Mesenchymal stem cell (in vitro differentiated cells and primary cell): Measurements from ENCODE around the gene PNMA8C.
A peak's percentile ranks its signal among the peaks of the same experiment; 100 is the strongest.
"Not testable (repeated sequence)": the region's sequence is repeated elsewhere in the genome, so short reads cannot be mapped to it uniquely, and the experiment has no call there.

Experiments used
- DNase-seq: peaks from one replicate; pipeline ENCODE4 v3.0.0-alpha.2; 2013
- H2AFZ ChIP-seq: one replicate; pipeline ENCODE4 v1.6.1; 2013; ENCODE audit warnings: low read depth, mild to moderate bottlenecking, control low read depth, inconsistent platforms, low read length, moderate library complexity
- H2AK5ac ChIP-seq: 2 replicates; pipeline ENCODE4 v1.6.1; 2013; ENCODE audit warnings: low read length, moderate library complexity, mild to moderate bottlenecking, inconsistent platforms; ENCODE audit not compliant: severe bottlenecking
- H2BK120ac ChIP-seq: one replicate; pipeline ENCODE4 v1.6.1; 2013; ENCODE audit warnings: low read depth, mild to moderate bottlenecking, inconsistent platforms, low read length, moderate library complexity
- H2BK12ac ChIP-seq, 2 experiments: one replicate each; pipeline ENCODE4 v1.6.1; 2013; ENCODE audit warnings: inconsistent platforms in 2 of 2, low read length in 2 of 2, mild to moderate bottlenecking in 2 of 2, moderate library complexity in 2 of 2, control low read depth in 1 of 2
- H2BK15ac ChIP-seq: one replicate; pipeline ENCODE4 v1.6.1; 2013; ENCODE audit warnings: mild to moderate bottlenecking, low read depth, inconsistent platforms; ENCODE audit not compliant: poor library complexity, severe bottlenecking
- H2BK5ac ChIP-seq: 2 replicates; pipeline ENCODE4 v1.6.1; 2013; ENCODE audit warnings: low read depth, mild to moderate bottlenecking, low read length, control low read depth, inconsistent platforms; ENCODE audit not compliant: poor library complexity, severe bottlenecking
- H3K14ac ChIP-seq, 2 experiments: one replicate each; pipeline ENCODE4 v1.6.1; 2013; ENCODE audit warnings: inconsistent platforms in 2 of 2, low read length in 2 of 2, control low read depth in 1 of 2, mild to moderate bottlenecking in 1 of 2, moderate library complexity in 1 of 2
- H3K18ac ChIP-seq, 2 experiments: one replicate each; pipeline ENCODE4 v1.6.1; 2013; ENCODE audit warnings: inconsistent platforms in 2 of 2, low read length in 2 of 2, control low read depth in 1 of 2, low read depth in 1 of 2, mild to moderate bottlenecking in 1 of 2
- H3K23ac ChIP-seq, 2 experiments: one replicate each; pipeline ENCODE4 v1.6.1; 2013; ENCODE audit warnings: inconsistent platforms in 2 of 2, low read length in 2 of 2, mild to moderate bottlenecking in 2 of 2, moderate library complexity in 2 of 2, control low read depth in 1 of 2
- H3K27ac ChIP-seq: 2 replicates; pipeline ENCODE4 v1.5.1; 2013; ENCODE audit warnings: mild to moderate bottlenecking, moderate library complexity, low read length, control low read depth, inconsistent platforms; ENCODE audit not compliant: poor library complexity, severe bottlenecking
- H3K27me3 ChIP-seq, 2 experiments: 2 replicates each; pipeline versions ENCODE4 v1.6.1 to v1.7.0; 2013; ENCODE audit warnings: low read length in 2 of 2, mild to moderate bottlenecking in 2 of 2, moderate library complexity in 2 of 2, control low read depth in 1 of 2, inconsistent platforms in 1 of 2; ENCODE audit not compliant: control insufficient read depth in 1 of 2, insufficient read depth in 1 of 2
- H3K36me3 ChIP-seq, 2 experiments: 2 replicates each; pipeline versions ENCODE4 v1.6.1 to v1.7.0; 2013; ENCODE audit warnings: low read length in 2 of 2, control low read depth in 1 of 2, inconsistent platforms in 1 of 2, low read depth in 1 of 2, mild to moderate bottlenecking in 1 of 2; ENCODE audit not compliant: insufficient read depth in 2 of 2, control insufficient read depth in 1 of 2
- H3K4ac ChIP-seq, 2 experiments: one replicate each; pipeline ENCODE4 v1.6.1; 2013; ENCODE audit warnings: inconsistent platforms in 2 of 2, low read length in 2 of 2, mild to moderate bottlenecking in 2 of 2, moderate library complexity in 2 of 2, control low read depth in 1 of 2, low read depth in 1 of 2
- H3K4me1 ChIP-seq: 2 replicates; pipeline ENCODE4 v1.6.1; 2013; ENCODE audit warnings: low read depth, low read length, control low read depth; ENCODE audit not compliant: control insufficient read depth, insufficient read depth
- H3K4me2 ChIP-seq: 2 replicates; pipeline ENCODE4 v1.6.1; 2013; ENCODE audit warnings: low read length, mild to moderate bottlenecking, inconsistent platforms; ENCODE audit not compliant: poor library complexity, severe bottlenecking
- H3K4me3 ChIP-seq, 2 experiments: 2 replicates each; pipeline versions ENCODE4 v1.5.1 to v1.7.0; 2013; ENCODE audit warnings: low read length in 2 of 2, mild to moderate bottlenecking in 2 of 2, control low read depth in 1 of 2, low read depth in 1 of 2; ENCODE audit not compliant: insufficient read depth in 1 of 2
- H3K79me1 ChIP-seq: replicated peaks from 2 replicates; pipeline ENCODE4 v1.6.1; 2013; ENCODE audit warnings: mild to moderate bottlenecking, control low read depth, low read length, inconsistent platforms; ENCODE audit not compliant: poor library complexity, severe bottlenecking
- H3K9ac ChIP-seq: 2 replicates; pipeline ENCODE4 v1.7.0; 2013; ENCODE audit warnings: mild to moderate bottlenecking, low read length, moderate library complexity
- H3K9me3 ChIP-seq: 2 replicates; pipeline ENCODE4 v1.7.0; 2013; ENCODE audit warnings: mild to moderate bottlenecking, low read length; ENCODE audit not compliant: control insufficient read depth
- H4K8ac ChIP-seq: one replicate; pipeline ENCODE4 v1.6.1; 2013; ENCODE audit warnings: inconsistent platforms, mild to moderate bottlenecking, low read length, moderate library complexity
- H4K91ac ChIP-seq: one replicate; pipeline ENCODE4 v1.6.1; 2013; ENCODE audit warnings: mild to moderate bottlenecking, low read length, inconsistent platforms
- WGBS: methylation state at CpG from one replicate; pipeline ENCODE4 v1.1.7; 2013; ENCODE audit warnings: mixed read lengths; 5-methylcytosine and 5-hydroxymethylcytosine counted together

PNMA8C gene

DNA sequence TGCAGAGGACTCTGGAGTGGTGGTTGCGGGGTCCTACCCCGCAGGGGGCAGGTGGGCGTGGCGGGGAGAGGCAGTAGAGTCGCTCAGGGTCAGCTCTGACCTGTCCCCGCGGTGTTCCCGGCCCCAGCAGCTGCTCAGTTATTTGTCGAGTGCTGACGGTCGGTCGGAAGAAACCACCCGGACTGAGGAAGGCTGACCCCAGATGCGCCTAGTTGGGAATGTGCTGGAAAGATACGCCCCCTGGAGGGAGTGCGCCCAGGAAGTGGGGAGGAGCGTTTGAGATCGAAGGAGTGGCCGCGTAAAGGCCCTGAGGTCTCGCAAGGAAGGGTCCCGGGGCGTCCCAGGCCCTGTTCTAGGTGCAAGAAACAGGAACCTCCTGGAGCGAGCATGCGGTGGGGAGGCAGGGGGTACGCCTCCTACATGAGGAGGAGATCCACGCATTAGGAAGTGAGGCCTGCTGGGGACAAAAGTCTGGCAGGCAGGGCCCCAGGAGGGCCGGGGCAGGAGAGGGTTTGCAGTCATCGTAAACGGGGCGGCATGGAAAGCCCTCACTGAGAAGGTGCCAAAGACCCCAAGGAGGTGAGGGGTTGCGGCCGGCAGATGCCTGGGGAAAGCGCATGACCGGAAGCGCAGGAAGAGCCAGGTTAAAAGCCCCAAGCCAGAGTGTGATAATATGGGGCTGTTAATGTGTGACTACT is 24.5 kb downstream of the PNMA8C start:
- peaks cover 2% of the 10 kb centered on the region for H3K79me1 ChIP-seq
- peak overlapping the region; percentile 9 to 68 for H2BK12ac ChIP-seq
- no peaks in the 10 kb centered on the region for H3K9me3 ChIP-seq
- H3K4me3 ChIP-seq, result peak overlapping the region; percentile 49 to 77
- H2AK5ac ChIP-seq, result no peak overlapping the region
- H2BK120ac ChIP-seq, result peak overlapping the region; percentile 65
- peak overlapping the region; percentile 7 for H2AFZ ChIP-seq
- H4K8ac ChIP-seq, result peak overlapping the region; percentile 95
- peak overlapping the region in 1 of 2 experiments; percentile 48 for H3K23ac ChIP-seq
- peak overlapping the region; percentile 77 for H3K9ac ChIP-seq
- no peaks in the 10 kb centered on the region for H3K36me3 ChIP-seq
- WGBS, result 5% methylated on average over 36 of the region's 36 CpGs
- H2BK15ac ChIP-seq, result no peak overlapping the region
- H4K91ac ChIP-seq, result peak overlapping the region; percentile 48
- peak overlapping the region; percentile 84 for H3K4me2 ChIP-seq
- DNase-seq, result peak; percentile 74
- H3K14ac ChIP-seq, result peak overlapping the region in 1 of 2 experiments; percentile 86
- peak overlapping the region; percentile 64 for H3K27ac ChIP-seq
- peak overlapping the region; percentile 65 to 67 for H3K18ac ChIP-seq
- peaks cover 24% of the 10 kb centered on the region for H3K4me1 ChIP-seq
- no peak overlapping the region for H2BK5ac ChIP-seq
- H3K27me3 ChIP-seq, result peaks cover 0 to 26% of the 10 kb centered on the region in 2 experiments
- peak overlapping the region in 1 of 2 experiments; percentile 88 for H3K4ac ChIP-seq

DNA sequence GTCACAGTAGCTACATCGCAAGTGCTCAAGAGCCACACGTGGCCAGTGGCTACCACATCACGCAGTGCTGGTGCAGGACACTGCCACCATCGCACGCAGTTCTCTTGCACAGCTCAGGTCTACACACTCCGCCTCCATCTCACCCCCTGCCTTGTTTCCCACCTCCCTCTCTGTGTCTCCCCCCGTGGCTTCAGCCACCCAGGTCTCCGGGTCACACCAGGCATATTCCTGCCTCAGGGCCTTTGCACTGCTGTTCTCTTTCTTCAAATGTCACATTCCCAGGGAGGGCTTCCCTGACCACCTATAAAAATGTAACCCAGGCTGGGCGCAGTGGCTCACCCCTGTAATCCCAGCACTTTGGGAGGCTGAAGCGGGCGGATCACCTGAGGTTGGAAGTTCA is 26.0 kb downstream of the PNMA8C start:
- no peak overlapping the region for H3K14ac ChIP-seq
- WGBS, result 89% methylated on average over 11 of the region's 11 CpGs
- H4K8ac ChIP-seq, result peak overlapping the region; percentile 83

DNA sequence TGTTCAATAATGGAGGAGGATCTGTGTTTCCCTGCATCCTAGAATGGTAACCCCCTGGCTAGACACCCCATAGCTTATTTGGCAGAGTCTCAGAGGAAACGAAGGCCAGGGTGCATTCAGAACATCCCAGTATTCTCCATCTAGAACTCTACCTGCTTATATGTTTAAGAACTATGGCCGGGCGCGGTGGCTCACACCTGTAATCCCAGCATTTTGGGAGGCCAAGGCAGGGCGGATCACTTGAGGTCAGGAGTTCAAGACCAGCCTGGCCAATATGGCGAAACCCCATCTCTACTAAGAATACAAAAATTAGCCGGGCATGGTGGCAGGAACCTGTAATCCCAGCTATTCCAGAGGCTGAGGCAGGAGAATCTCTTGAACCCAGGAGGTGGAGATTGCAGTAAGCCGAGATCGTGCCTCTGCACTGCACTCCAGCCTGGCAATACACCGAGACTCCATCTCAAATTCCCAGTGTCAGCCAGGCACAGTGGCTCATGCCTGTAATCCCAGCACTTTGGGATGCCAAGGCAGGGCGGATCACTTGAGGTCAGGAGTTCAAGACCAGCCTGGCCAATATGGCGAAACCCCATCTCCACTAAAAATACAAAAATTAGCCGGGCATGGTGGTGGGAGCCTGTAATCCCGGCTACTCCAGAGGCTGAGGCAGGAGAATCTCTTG is 30.8 kb downstream of the PNMA8C start:
- H2BK15ac ChIP-seq, H3K27ac ChIP-seq, H3K27me3 ChIP-seq, H3K18ac ChIP-seq, H3K4me2 ChIP-seq, H4K8ac ChIP-seq, H3K4me1 ChIP-seq, H2BK12ac ChIP-seq, H2BK120ac ChIP-seq, H3K9me3 ChIP-seq, H2AK5ac ChIP-seq, H3K9ac ChIP-seq, H2AFZ ChIP-seq, H2BK5ac ChIP-seq, H3K23ac ChIP-seq, H3K14ac ChIP-seq, DNase-seq, H3K4ac ChIP-seq, H3K4me3 ChIP-seq, H4K91ac ChIP-seq, H3K79me1 ChIP-seq: not testable (repeated sequence)
- WGBS, result 97% methylated on average over 14 of the region's 14 CpGs
- peaks cover 12 to 14% of the 10 kb centered on the region in 2 experiments for H3K36me3 ChIP-seq

More for the DNA sequence above, 26.0 kb downstream of the PNMA8C start:
- Histone ChIP-seq H3K27ac (no peak overlapping the region), H2BK15ac (no peak overlapping the region), H2BK120ac (no peak overlapping the region), H3K23ac (peak overlapping the region in 1 of 2 experiments; percentile 4), H2BK12ac (no peak overlapping the region), H3K9ac (no peak overlapping the region), H3K27me3 (peaks cover 0 to 17% of the 10 kb centered on the region in 2 experiments), H3K79me1 (peaks cover 2% of the 10 kb centered on the region), H3K4me3 (peak overlapping the region in 1 of 2 experiments; percentile 46), H3K4me1 (peaks cover 18% of the 10 kb centered on the region), H3K4ac (no peak overlapping the region), H2AFZ (no peak overlapping the region), H3K9me3 (no peaks in the 10 kb centered on the region), H4K91ac (peak overlapping the region; percentile 64), H3K18ac (peak overlapping the region in 1 of 2 experiments; percentile 88), H2BK5ac (no peak overlapping the region), H3K4me2 (no peak overlapping the region), H3K36me3 (no peaks in the 10 kb centered on the region), H2AK5ac (no peak overlapping the region)
- DNase-seq, result no peak

DNA sequence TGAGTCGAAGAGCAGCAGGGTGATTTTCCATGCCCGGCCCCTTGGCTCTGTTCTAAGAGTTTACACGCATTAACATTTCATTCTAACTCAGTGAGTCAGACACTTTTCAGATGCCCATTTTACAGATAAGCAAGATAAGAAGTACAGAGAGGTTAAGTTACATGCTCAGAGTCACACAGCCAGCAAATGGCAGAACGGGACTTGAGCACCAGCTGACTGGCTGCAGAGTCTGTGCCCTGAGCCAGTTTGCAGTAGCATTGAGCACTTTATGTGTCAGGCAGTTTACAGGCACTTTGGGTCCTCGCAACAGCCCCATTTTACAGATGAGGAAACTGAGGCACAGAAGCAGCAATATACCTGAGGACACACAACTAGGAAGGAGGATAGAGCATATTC is 34.3 kb downstream of the PNMA8C start:
- Histone ChIP-seq H3K18ac (peak overlapping the region in 1 of 2 experiments; percentile 84), H3K9ac (peak overlapping the region; percentile 48), H4K8ac (no peak overlapping the region), H2BK12ac (peak overlapping the region; percentile 51 to 64), H2BK5ac (no peak overlapping the region), H2AK5ac (no peak overlapping the region), H2AFZ (no peak overlapping the region), H2BK120ac (no peak overlapping the region), H3K79me1 (peaks cover 10% of the 10 kb centered on the region), H3K23ac (no peak overlapping the region), H3K14ac (no peak overlapping the region), H3K4me2 (no peak overlapping the region), H3K36me3 (peaks cover 35 to 45% of the 10 kb centered on the region in 2 experiments), H2BK15ac (no peak overlapping the region), H4K91ac (no peak overlapping the region), H3K27me3 (no peaks in the 10 kb centered on the region), H3K4ac (no peak overlapping the region), H3K9me3 (peaks cover 5% of the 10 kb centered on the region), H3K4me3 (no peak overlapping the region), H3K27ac (no peak overlapping the region), H3K4me1 (peaks cover 10% of the 10 kb centered on the region)
- WGBS, result 96% methylated on average over 3 of the region's 5 CpGs
- no peak for DNase-seq
